ENCODE data around the gene ESAM. TPM values are rescaled to one million over a fixed set of nuclear protein-coding genes. Genes with fewer than 3 reads are reported as not detected.

ESAM gene
- total RNA-seq, 1 experiment from 2014 or later, result 0.92 TPM

DNA sequence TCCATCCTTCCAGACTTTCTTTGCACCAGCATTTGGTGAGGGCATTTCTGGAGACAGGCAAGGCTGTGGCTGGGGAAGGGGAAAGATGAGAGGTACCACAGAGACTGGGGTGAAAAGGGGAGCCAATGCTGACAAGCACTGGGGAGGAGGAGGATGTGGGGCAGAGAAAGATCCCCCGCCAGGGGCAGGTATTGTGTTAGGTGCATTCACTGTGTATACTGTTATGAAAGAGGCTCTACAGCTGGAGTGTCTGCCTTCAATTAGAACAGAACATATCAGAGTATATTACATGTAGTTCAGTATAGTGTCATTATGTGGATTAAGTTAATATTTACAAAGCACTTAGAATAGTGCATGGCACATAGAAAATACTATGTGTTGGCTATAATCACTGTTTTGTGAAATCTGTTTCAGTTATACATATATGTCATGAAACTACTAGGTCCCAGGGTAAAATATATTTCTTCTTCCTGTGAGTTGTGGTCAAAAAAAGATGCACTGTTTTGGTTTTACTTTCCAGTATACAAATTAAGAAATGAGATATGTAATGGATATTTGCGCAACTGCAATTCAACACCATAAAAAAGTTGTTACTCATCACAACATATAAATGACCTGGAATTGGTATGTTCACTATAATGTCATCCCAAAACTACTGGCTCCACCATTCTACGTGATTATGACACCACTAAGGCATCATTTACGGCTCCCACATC, 29.7 kb upstream of the ESAM start:
- Mint-ChIP-seq H3K27me3 (ENCODE audit: low read depth) (no peaks in the 10 kb centered on the region), H3K27ac (0 out of 7 replicates have a peak overlapping the region, but pooled peaks of 1 of the 3 experiments have one; percentile 9), H3K4me1 (peaks cover 46 to 48% of the 10 kb centered on the region in 2 experiments), H3K9me3 (no peaks in the 10 kb centered on the region), H3K4me3 (no peak overlapping the region), H3K36me3 (ENCODE audit: insufficient read depth in 1 of 3, low read depth in 3 of 3) (no peaks in the 10 kb centered on the region)
- Histone ChIP-seq H3K79me1 (ENCODE audit: insufficient read depth, low read depth, low read length, poor library complexity, severe bottlenecking) (peaks cover 2% of the 10 kb centered on the region), H3K56ac (ENCODE audit: insufficient read length, low read depth, low read length) (no peak overlapping the region), H4K20me1 (ENCODE audit: control insufficient read depth, insufficient read depth, insufficient read length) (no peaks in the 10 kb centered on the region), H2BK5ac (ENCODE audit: insufficient read length, low read length) (no peak overlapping the region), H3T11ph (ENCODE audit: low read length) (no peak overlapping the region), H2BK120ac (ENCODE audit: low read depth, low read length, poor library complexity, severe bottlenecking) (no peak overlapping the region), H3K18ac (ENCODE audit: insufficient read length, low read depth, low read length) (no peak overlapping the region), H3K9ac (ENCODE audit: extremely low read depth, insufficient read length, low read length) (no peak overlapping the region), H2BK15ac (ENCODE audit: low read depth, low read length) (no peak overlapping the region), H2AFZ (ENCODE audit: low read length) (no peak overlapping the region), H4K91ac (ENCODE audit: insufficient read length, low read depth, low read length) (no peak overlapping the region), H2BK12ac (ENCODE audit: insufficient read length, low read depth, low read length) (no peak overlapping the region), H4K5ac (ENCODE audit: insufficient read length, low read depth, low read length) (no peak overlapping the region), H3K4ac (ENCODE audit: low read depth, low read length) (no peak overlapping the region), H2BK20ac (ENCODE audit: low read depth, low read length, poor library complexity, severe bottlenecking) (no peak overlapping the region), H3K79me2 (ENCODE audit: insufficient read depth, low read length) (peaks cover 40% of the 10 kb centered on the region; the same call in 1 of the 2 replicates), H3K27ac (ENCODE audit: insufficient read length, low read depth, low read length) (no peak overlapping the region), H3K23ac (ENCODE audit: insufficient read length, low read depth, low read length) (no peak overlapping the region), H3K4me2 (ENCODE audit: insufficient read depth, insufficient read length, low read length) (peak overlapping the region; percentile 69), H3K4me1 (ENCODE audit: insufficient read depth, low read length) (peaks cover 8% of the 10 kb centered on the region; the same call in 1 of the 2 replicates), H3K14ac (ENCODE audit: insufficient read depth, low read length) (no peak overlapping the region; the same call in 1 of the 2 replicates), H2AK5ac (ENCODE audit: insufficient read length, low read length) (no peak overlapping the region), H3K23me2 (ENCODE audit: insufficient read length, low read depth, low read length, poor library complexity, severe bottlenecking) (no peaks in the 10 kb centered on the region), H3K27me3 (ENCODE audit: insufficient read depth, low read length) (no peaks in the 10 kb centered on the region), H3K9me3 (ENCODE audit: control insufficient read depth, low read depth, low read length) (no peaks in the 10 kb centered on the region), H4K8ac (replicated peaks; ENCODE audit: insufficient read length, low read depth, low read length) (no peak overlapping the region)
- WGBS (ENCODE audit: extremely low coverage, insufficient read length, low lambda C conversion rate), result no CpG with 5 or more reads among the region's 4 CpGs
- DNase-seq, result no peak
- TF ChIP-seq, protein P1, sequence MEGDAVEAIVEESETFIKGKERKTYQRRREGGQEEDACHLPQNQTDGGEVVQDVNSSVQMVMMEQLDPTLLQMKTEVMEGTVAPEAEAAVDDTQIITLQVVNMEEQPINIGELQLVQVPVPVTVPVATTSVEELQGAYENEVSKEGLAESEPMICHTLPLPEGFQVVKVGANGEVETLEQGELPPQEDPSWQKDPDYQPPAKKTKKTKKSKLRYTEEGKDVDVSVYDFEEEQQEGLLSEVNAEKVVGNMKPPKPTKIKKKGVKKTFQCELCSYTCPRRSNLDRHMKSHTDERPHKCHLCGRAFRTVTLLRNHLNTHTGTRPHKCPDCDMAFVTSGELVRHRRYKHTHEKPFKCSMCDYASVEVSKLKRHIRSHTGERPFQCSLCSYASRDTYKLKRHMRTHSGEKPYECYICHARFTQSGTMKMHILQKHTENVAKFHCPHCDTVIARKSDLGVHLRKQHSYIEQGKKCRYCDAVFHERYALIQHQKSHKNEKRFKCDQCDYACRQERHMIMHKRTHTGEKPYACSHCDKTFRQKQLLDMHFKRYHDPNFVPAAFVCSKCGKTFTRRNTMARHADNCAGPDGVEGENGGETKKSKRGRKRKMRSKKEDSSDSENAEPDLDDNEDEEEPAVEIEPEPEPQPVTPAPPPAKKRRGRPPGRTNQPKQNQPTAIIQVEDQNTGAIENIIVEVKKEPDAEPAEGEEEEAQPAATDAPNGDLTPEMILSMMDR (conservative IDR thresholded peaks at IDR 0.05), result no peak

Data from H9 (cell line).